ENCODE results near the gene IBTK. TPM values are rescaled to one million over a fixed set of nuclear protein-coding genes. Genes with fewer than 3 reads are reported as not detected.

Gene IBTK
- polyA plus RNA-seq, 1 experiment = 13.0 TPM

DNA sequence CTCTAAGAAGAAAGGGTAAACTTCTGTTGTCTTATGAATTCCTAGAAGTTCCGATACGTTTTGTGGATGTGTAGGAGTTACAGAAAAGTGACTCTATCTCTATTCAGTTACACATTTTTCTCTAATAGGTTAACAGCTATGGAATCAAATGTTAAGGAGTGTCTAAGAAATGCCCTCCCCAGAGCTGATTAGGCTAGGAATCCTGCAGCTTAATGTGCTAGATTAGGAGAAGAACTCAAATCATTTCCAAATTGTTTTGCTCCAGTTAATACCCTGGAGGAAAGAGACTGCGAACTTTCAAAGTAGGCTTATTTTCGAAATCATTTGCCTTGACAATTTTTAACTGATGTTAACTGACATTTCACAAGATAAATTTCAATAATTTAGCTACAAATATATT lies 51.9 kb downstream of the IBTK start:
- peaks cover 2% of the 10 kb centered on the region; the same call in 1 of the 2 replicates for H3K36me3 ChIP-seq (ENCODE audit: control insufficient read depth, insufficient read depth, low read length)
- no peak for DNase-seq (ENCODE audit: low read depth)
- H3K27me3 ChIP-seq (ENCODE audit: control insufficient read depth, insufficient read depth, low read length) = no peaks in the 10 kb centered on the region
- POLR2A ChIA-PET = no interaction called here
- TF ChIP-seq, protein P1, sequence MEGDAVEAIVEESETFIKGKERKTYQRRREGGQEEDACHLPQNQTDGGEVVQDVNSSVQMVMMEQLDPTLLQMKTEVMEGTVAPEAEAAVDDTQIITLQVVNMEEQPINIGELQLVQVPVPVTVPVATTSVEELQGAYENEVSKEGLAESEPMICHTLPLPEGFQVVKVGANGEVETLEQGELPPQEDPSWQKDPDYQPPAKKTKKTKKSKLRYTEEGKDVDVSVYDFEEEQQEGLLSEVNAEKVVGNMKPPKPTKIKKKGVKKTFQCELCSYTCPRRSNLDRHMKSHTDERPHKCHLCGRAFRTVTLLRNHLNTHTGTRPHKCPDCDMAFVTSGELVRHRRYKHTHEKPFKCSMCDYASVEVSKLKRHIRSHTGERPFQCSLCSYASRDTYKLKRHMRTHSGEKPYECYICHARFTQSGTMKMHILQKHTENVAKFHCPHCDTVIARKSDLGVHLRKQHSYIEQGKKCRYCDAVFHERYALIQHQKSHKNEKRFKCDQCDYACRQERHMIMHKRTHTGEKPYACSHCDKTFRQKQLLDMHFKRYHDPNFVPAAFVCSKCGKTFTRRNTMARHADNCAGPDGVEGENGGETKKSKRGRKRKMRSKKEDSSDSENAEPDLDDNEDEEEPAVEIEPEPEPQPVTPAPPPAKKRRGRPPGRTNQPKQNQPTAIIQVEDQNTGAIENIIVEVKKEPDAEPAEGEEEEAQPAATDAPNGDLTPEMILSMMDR (IDR thresholded peaks at IDR 0.05; ENCODE audit: insufficient read depth, low read depth, low read length) = no peak
- no peak overlapping the region for H3K4me3 ChIP-seq (ENCODE audit: low read depth, low read length)
- CTCF ChIA-PET = interaction anchor here (0.8 to 0.9 kb wide), 2 partner anchors 13 to 51 kb away, joined by 3 to 4 read pairs; no protein-coding TSS in a partner anchor

DNA sequence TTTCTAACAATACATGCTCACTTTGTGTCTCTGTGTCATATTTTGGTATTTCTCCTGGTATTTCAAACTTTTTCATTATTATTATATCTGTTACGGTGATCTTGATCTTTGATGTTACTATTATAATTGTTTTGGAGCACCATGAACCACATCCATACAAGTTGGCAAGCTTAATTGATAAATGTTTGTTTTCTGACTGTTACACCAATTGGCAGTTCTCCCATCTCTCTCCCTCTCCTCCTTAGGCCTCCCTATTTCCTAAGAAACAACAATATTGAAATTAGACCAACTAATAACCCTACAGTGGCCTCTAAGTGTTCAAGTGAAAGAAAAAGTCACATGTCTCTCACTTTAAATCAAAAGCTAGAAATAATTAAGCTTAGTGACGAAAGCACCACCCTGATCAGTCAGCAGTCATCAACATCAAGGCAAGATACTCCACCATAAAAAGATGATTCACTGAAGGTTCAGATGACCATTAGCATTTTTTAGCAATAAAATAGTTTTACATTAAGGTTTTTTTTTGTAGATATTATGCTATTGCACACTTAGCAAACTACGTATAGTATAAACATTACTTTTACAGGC lies 61.5 kb downstream of the IBTK start:
- TF ChIP-seq, protein P1 (IDR thresholded peaks at IDR 0.05; ENCODE audit: insufficient read depth, low read depth, low read length) = no peak
- H3K36me3 ChIP-seq (ENCODE audit: control insufficient read depth, insufficient read depth, low read length) = no peaks in the 10 kb centered on the region
- ChIA-PET POLR2A (no interaction called here), CTCF (no interaction called here)
- H3K4me3 ChIP-seq (ENCODE audit: low read depth, low read length) = no peak overlapping the region
- H3K27me3 ChIP-seq (ENCODE audit: control insufficient read depth, insufficient read depth, low read length) = no peaks in the 10 kb centered on the region
- DNase-seq (ENCODE audit: low read depth) = no peak

DNA sequence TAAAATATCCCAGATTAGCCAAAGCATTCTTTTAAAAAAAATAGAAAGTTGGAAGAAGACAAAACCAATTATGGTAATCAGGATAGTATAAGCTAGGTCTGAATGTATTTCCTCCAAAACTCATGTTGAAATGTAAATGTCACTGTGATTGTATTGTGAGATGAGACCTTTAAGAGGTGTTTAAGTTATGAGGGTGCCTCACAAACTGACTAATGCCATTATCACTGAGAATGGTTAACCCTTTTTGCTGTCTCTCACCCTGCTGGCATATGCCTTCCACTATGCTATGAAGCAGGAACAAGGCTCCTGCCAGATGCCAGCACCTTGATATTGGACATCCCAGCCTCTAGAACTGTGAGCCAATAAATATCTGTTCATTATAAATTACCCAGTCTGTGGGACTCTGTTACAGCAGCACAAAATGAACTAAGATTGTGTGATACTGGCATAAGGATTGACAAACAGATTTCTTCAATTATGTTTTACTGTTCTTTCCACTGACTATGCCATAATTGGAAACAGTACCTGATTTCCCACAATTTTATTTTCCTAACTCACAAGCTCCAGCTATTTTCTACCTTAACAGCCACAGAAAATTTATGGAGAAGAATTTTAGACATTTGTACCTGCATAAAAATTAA lies 63.8 kb downstream of the IBTK start:
- Histone ChIP-seq H3K4me3 (ENCODE audit: low read depth, low read length) (no peak overlapping the region), H3K36me3 (ENCODE audit: control insufficient read depth, insufficient read depth, low read length) (no peaks in the 10 kb centered on the region), H3K27me3 (ENCODE audit: control insufficient read depth, insufficient read depth, low read length) (no peaks in the 10 kb centered on the region)
- CTCF ChIA-PET = interaction anchor here (1.3 kb wide), 1 partner anchor 178 kb away, joined by 3 read pairs; no protein-coding TSS in a partner anchor
- no peak for DNase-seq (ENCODE audit: low read depth)
- TF ChIP-seq, protein P1 (IDR thresholded peaks at IDR 0.05; ENCODE audit: insufficient read depth, low read depth, low read length) = no peak
- POLR2A ChIA-PET = no interaction called here

DNA sequence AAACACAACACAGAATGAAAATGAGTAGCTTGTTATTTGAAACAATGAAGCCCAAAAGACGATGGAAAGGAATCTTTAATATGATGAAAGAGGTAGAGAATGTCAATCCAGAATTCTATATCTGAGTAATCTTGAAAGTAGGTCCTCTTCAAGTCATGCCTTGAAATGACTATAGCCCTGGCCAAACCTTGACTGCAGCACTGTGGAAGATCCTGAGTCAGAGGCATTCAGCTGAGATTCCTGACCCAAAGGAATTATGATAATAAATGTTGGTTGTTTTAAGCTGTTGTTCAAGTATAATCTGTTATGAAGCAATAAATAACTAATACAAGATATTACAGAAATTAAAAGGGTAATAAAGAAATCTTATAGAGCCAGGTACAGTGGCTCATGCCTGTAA lies 64.8 kb downstream of the IBTK start:
- no peak for DNase-seq (ENCODE audit: low read depth)
- Histone ChIP-seq H3K36me3 (ENCODE audit: control insufficient read depth, insufficient read depth, low read length) (no peaks in the 10 kb centered on the region), H3K4me3 (ENCODE audit: low read depth, low read length) (no peak overlapping the region), H3K27me3 (ENCODE audit: control insufficient read depth, insufficient read depth, low read length) (no peaks in the 10 kb centered on the region)
- ChIA-PET POLR2A (no interaction called here), CTCF (interaction anchor here (1.1 to 1.5 kb wide), 3 partner anchors 13 to 430 kb away, joined by 3 to 6 read pairs (median 3); partner anchors contain the start of gene TENT5A)
- TF ChIP-seq, protein P1 (IDR thresholded peaks at IDR 0.05; ENCODE audit: insufficient read depth, low read depth, low read length) = no peak

DNA sequence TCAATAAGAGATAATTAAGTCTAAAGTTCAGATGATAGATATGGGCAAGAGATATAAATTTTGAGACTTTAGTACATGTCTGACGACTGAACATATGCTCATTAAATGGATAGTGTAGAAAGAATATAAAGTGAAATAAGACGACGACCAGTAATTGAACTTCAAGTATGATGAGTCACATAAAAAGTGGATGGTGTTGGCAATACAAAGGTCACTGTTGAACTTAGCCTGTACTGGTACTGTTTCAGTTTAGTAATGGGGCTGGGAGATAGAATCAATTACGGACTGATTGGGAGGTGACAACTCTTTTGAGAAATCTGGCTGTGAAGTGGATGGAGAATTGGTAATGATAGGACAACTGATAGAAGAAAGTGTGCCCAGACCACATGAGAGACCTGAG lies 68.1 kb downstream of the IBTK start:
- Histone ChIP-seq H3K27me3 (ENCODE audit: control insufficient read depth, insufficient read depth, low read length) (no peaks in the 10 kb centered on the region), H3K4me3 (ENCODE audit: low read depth, low read length) (no peak overlapping the region), H3K36me3 (ENCODE audit: control insufficient read depth, insufficient read depth, low read length) (no peaks in the 10 kb centered on the region)
- no peak for DNase-seq (ENCODE audit: low read depth)
- CTCF ChIA-PET = interaction anchor here (1.8 kb wide), 2 partner anchors 36 to 174 kb away, joined by 5 to 10 read pairs; no protein-coding TSS in a partner anchor
- POLR2A ChIA-PET = no interaction called here
- TF ChIP-seq, protein P1 (IDR thresholded peaks at IDR 0.05; ENCODE audit: insufficient read depth, low read depth, low read length) = no peak

Measured in BJ (cell line).